Stimulated activated CD4-positive, alpha-beta T cell treated with anti-CD3 and anti-CD28 coated beads, Interleukin-15, amount 100 ng/mL, for 24 hours (primary cell): ENCODE results near the gene UBQLNL.

Source experiments
- DNase-seq: peaks from one replicate; pipeline ENCODE4 v3.0.0-alpha.2; 2020

Gene UBQLNL, protein sequence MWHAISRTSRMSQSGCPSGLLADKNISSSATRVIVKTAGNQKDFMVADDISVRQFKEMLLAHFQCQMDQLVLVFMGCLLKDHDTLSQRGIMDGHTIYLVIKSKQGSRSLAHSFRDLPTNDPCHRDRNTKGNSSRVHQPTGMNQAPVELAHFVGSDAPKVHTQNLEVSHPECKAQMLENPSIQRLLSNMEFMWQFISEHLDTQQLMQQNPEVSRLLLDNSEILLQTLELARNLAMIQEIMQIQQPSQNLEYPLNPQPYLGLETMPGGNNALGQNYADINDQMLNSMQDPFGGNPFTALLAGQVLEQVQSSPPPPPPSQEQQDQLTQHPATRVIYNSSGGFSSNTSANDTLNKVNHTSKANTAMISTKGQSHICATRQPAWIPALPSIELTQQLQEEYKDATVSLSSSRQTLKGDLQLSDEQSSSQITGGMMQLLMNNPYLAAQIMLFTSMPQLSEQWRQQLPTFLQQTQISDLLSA

DNA sequence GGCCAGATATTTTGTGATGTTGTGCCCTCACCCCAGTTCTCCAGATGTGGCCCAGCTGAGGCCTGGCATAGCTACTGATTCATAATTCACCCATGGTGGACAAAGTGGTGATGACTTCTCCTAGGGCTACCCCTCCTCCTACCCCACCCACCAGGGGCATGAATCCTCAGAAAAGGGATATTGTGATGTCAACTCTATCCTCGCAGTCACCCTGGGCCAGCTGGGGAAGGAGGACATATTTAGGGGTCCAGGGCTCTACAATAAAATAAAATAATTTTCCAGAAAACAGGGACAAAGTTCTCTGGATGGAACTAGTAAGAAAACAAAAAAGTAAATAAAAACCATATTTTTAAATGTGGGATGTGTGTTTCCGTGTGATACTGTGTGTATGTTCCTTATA is at the start of gene UBQLNL:
Gene UBQLNL (minus strand): TSS at position 101 of the 400 bp plus-strand sequence. CDS start 258 bp downstream, outside the sequence.
- no peak for DNase-seq

DNA sequence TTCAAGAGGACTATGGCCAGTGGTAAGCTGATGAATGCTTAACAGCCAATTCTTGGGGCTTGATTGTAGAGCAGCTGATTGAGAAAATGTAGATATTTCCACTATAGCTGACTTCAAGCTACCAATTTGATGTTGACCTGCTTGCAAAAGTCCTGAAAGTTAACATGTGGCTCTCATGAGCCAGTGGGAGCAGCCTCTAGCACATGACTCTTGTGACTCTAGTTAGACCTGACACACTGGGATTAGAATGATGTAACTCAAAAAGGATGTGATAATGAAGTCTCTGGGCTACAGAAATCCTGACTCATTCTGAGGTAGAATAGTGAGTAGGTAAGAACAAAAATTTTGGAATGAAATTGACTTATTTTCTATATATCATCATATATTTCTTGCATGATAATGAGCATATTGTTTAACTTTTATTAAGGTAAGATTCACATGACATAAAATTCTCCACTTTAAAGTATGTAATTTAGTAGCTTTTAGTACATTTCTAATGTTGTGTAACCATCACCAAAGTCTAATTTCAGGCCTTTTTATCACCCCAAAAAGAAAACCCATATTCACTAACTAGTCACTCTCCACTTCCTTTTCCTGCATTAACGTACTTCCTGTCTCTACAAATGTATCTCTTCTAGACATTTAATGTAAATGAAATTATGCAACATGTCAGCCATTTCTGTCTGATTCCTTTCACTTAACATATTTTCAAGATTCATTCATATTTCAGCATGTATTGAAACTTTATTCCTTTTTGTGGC is 47.9 kb upstream of the UBQLNL start:
- no peak for DNase-seq

GRCh38 chr11:5557751-5558150 is 41.3 kb upstream of the UBQLNL start:
- DNase-seq, result no peak

GRCh38 chr11:5556596-5557188 is 40.2 kb upstream of the UBQLNL start:
- DNase-seq, result no peak

GRCh38 chr11:5553343-5553742 is 36.8 kb upstream of the UBQLNL start:
- DNase-seq, result no peak

GRCh38 chr11:5550440-5551095 is 34.1 kb upstream of the UBQLNL start:
- no peak for DNase-seq

DNA sequence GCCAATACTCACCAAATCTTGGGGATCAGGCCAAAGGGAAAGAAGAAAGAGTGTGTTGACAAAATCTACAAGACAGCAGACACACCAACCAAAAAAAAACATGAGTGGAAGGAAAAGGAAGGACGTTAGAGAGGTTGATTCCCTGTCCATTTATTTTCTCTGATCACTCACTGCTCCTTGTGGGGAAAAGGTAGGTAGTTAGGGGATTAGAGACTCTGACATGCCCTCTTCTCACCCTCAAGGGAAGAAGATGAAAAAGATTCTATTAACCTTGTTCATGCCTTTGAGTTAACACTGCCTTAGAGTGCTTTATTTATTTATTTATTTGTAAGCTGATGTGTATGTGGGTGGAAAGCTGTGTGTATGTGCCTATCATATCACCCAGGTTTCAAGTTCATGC is 31.9 kb upstream of the UBQLNL start, which contains the start of gene OR52H1:
Gene OR52H1 (minus strand): TSS at position 101 of the 400 bp plus-strand sequence. CDS start 3,035 bp downstream, outside the sequence.
- DNase-seq, result no peak

GRCh38 chr11:5547982-5548381 is 31.5 kb upstream of the UBQLNL start:
- no peak for DNase-seq

- no peak for DNase-seq
Measured at GRCh38 chr11:5546457-5546856, 30.0 kb upstream of the UBQLNL start.

DNA sequence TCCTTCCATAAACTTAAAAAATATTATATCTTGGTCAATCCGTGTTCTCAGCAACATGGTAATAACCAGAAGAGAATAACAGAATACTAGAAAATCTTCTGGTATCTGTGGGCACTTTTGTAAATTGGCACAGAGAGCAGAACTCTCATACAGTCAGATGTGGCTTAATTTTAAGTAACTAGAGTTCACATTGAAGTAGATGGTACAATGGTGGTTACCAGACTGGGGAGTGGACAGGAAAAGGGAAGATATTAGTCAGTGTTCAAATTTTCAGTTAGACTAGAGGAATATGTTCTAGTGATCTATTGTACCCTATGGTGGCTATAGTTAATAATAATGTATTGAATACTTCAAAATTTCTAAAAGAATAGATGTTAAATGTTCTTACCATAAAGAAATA is 24.9 kb upstream of the UBQLNL start:
- DNase-seq, result no peak

DNA sequence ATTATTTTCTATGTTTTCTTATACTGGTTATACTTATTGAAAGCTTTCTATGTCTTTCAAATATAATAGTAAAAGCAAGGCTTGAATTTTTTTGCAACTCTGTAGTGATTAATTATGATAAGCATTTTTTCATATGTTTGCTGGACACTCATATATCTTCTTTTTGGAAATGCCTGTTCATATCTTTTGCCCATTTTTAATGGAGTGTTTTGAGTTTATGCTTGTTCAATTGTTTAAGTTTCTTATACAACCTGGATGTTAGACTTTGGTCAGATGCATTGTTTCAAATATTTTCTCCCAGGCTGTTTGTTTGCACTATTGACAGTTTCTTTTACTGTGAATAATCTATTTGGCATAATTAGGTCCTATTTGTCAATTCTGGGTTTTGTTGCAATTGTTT is 20.0 kb upstream of the UBQLNL start:
- no peak for DNase-seq

- DNase-seq, result no peak
Measured at GRCh38 chr11:5534046-5534445, 17.5 kb upstream of the UBQLNL start.

GRCh38 chr11:5531053-5531831 is 14.7 kb upstream of the UBQLNL start:
- no peak for DNase-seq

DNA sequence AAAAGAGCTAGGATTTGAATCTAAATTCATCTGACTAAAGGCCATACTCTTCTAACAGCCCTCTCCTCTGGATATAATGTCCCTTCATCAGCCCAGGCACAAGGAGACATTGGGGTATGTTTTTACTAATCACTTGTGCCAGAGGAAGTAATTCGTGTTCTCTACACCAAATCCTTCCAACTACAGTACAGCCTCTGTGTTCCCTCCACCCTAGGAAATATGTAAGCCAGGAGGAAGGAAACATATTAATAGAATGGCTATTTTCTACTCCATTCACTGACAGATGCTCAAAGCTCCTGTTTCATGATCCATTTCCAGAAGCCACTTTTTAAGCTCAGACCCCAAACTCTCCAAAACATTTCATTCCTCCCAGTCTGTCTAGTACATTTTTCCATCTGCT is 12.0 kb upstream of the UBQLNL start:
- no peak for DNase-seq

DNA sequence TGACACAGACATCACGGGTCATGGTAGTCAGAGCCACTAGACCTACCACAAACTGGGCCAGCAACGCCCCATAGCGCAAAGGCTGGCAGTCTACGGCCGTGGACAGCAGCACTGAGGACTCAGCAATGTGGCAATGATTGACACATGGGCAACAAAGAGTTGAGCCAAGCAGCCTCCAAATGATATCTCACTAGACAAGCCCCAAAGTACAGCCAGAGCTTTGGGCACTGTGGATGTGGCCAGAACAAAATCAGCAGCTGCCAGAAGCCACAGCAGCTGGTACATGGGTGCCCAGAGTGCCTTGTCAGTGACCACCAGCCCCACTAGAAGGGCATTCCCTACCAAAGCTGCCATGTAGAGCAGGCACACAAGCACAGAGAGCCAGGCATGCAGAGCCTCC is 11.2 kb upstream of the UBQLNL start:
- DNase-seq, result no peak

- no peak for DNase-seq
Measured at GRCh38 chr11:5524756-5525155, 8.3 kb upstream of the UBQLNL start.

DNA sequence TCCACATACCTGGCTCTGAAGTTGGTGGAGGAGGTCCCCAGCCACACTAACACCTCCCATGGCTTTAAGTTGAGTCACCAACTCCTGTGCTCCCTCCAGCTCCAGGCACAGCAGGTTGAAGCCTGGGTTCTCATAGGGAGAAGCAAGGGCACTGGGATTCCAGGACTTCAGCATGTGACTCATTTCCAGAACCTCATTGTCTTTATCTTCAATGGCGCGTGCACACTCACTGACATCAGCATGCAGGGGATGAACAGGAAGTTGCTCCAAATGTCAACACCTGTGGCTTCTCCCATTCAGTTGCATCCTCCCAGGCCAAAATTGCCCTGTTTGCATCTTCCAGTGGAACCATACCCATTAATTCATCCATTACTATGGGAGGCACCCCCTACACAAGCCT is 5.8 kb upstream of the UBQLNL start:
- no peak for DNase-seq

GRCh38 chr11:5521540-5521939 is 5.0 kb upstream of the UBQLNL start:
- DNase-seq, result no peak

- no peak for DNase-seq
Measured at GRCh38 chr11:5514841-5515240, 1.7 kb downstream of the UBQLNL start.

GRCh38 chr11:5509803-5510202 is 6.7 kb downstream of the UBQLNL start, which contains the start of gene UBQLN3:
UBQLN3 (minus strand) TSS chr11:5509957; CDS start chr11:5509558, 399 bp downstream.
- no peak for DNase-seq

- DNase-seq, result no peak
Measured at GRCh38 chr11:5508605-5509004, 7.9 kb downstream of the UBQLNL start.

DNA sequence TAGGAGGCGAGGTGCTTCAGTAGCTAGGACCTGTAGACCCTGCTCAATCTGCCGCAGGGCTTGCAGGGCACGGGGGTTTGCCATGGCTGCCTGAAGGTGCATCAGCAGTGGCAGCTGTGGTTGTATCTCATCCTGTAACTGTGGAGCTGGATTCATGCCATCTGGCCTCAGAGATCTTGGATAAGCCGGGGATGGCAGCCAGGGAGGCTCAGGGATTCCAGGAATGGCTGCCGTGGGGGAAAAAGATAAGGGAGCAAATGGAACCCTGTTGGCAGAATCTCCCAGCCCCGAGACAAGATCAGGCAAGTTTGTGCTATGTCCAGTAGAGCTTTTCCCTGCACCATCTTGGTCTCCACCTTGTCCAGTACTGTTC is 8.6 kb downstream of the UBQLNL start:
- DNase-seq, result no peak
